OCI-LY1 (cell line): ENCODE results near the gene SFTA2.

Source experiments
- H2AFZ ChIP-seq: fragments of 200-600 bp; sonication (generic), shearing (Covaris generic); 2 replicates; pipeline ENCODE4 v1.6.0; 2014; ENCODE audit warnings: antibody characterized with exemption, mild to moderate bottlenecking, low read length
- H3F3A ChIP-seq: fragments of 200-600 bp; sonication (generic), shearing (Covaris generic); 2 replicates; pipeline ENCODE4 v1.6.0; 2014; ENCODE audit warnings: mild to moderate bottlenecking, antibody characterized with exemption, low read length, moderate library complexity; ENCODE audit not compliant: insufficient read depth
- H3K27ac ChIP-seq: fragments of 200-600 bp; sonication (generic); 2 replicates; pipeline ENCODE4 v1.5.1; 2014; ENCODE audit warnings: low read length, mixed run types, mild to moderate bottlenecking, low read depth; ENCODE audit not compliant: poor library complexity, severe bottlenecking
- H3K27me3 ChIP-seq: fragments of 200-600 bp; sonication (generic); 2 replicates; pipeline ENCODE4 v1.6.0; 2014; ENCODE audit warnings: antibody characterized with exemption, mild to moderate bottlenecking, low read length, moderate library complexity; ENCODE audit not compliant: insufficient read depth
- H3K36me3 ChIP-seq: fragments of 200-600 bp; sonication (generic); 2 replicates; pipeline ENCODE4 v1.6.1; 2014; ENCODE audit warnings: mild to moderate bottlenecking, antibody characterized with exemption, low read length, moderate library complexity, mixed read lengths; ENCODE audit not compliant: insufficient read depth
- H3K4me1 ChIP-seq: fragments of 200-600 bp; sonication (generic); 2 replicates; pipeline ENCODE4 v1.5.1; 2014; ENCODE audit warnings: mild to moderate bottlenecking, low read length, moderate library complexity; ENCODE audit not compliant: insufficient read depth, severe bottlenecking
- H3K4me2 ChIP-seq: fragments of 200-600 bp; sonication (generic), shearing (Covaris generic); 2 replicates; pipeline ENCODE4 v1.6.1; 2014; ENCODE audit warnings: low read length
- H3K4me3 ChIP-seq: fragments of 200-600 bp; sonication (generic); 2 replicates; pipeline ENCODE4 v1.5.1; 2014; ENCODE audit warnings: low read length, low read depth, mild to moderate bottlenecking, mixed read lengths; ENCODE audit not compliant: poor library complexity, severe bottlenecking
- H3K79me2 ChIP-seq: fragments of 200-600 bp; shearing (Covaris generic); 2 replicates; pipeline ENCODE4 v1.6.1; 2016; ENCODE audit warnings: mixed run types, low read length, mixed read lengths; ENCODE audit not compliant: insufficient read depth
- H3K9ac ChIP-seq: fragments of 200-600 bp; sonication (generic), shearing (Covaris generic); 2 replicates; pipeline ENCODE4 v1.6.1; 2014; ENCODE audit warnings: mild to moderate bottlenecking, low read length, mixed read lengths
- H3K9me2 ChIP-seq: fragments of 200-600 bp; sonication (generic), shearing (Covaris generic); 2 replicates; pipeline ENCODE4 v1.6.1; 2014; ENCODE audit warnings: low read depth, mild to moderate bottlenecking, low read length, mixed read lengths
- H3K9me3 ChIP-seq: fragments of 200-600 bp; shearing (Covaris generic); 2 replicates; pipeline ENCODE4 v1.6.1; 2014; ENCODE audit warnings: low read length, mixed read lengths
- H4K20me1 ChIP-seq: fragments of 200-600 bp; sonication (generic), shearing (Covaris generic); 2 replicates; pipeline ENCODE4 v1.6.0; 2016; ENCODE audit warnings: mild to moderate bottlenecking, low read length; ENCODE audit not compliant: insufficient read depth
- CTCF ChIP-seq: fragments of 200-600 bp; sonication (generic), shearing (Covaris generic); IDR thresholded peaks from 2 replicates; pipeline ENCODE4 v1.5.1; 2017; ENCODE audit warnings: mild to moderate bottlenecking, antibody characterized with exemption, low read length, moderate library complexity, mixed read lengths
- EZH2 ChIP-seq: fragments of 200-600 bp; sonication (generic), shearing (Covaris generic); IDR thresholded peaks from 2 replicates; pipeline ENCODE4 v1.8.0; 2017; ENCODE audit warnings: borderline replicate concordance, mixed run types, mild to moderate bottlenecking, antibody characterized with exemption, low read length, moderate library complexity, mixed read lengths

The SFTA2 gene

GRCh38 chr6:30940361-30940986 lies 8.5 kb upstream of the SFTA2 start, which contains the start of gene MUCL3:
Gene MUCL3, plus strand, starts transcription at chr6:30940973. Its CDS starts 27 bp downstream, at chr6:30941000.
- Histone ChIP-seq H3K4me3 (no peak within 1 kb of the TSS), H3K79me2 (no peaks in the 10 kb centered on the region), H3K36me3 (no peaks in the 10 kb centered on the region), H3K27me3 (0 out of 2 replicates have a peak, but pooled peaks cover 5% of the 10 kb centered on the region), H2AFZ (no peak within 1 kb of the TSS), H3K9ac (no peak within 1 kb of the TSS), H3F3A (no peaks in the 10 kb centered on the region), H3K9me3 (no peaks in the 10 kb centered on the region), H3K4me1 (no peaks in the 10 kb centered on the region), H3K27ac (no peak within 1 kb of the TSS), H4K20me1 (no peaks in the 10 kb centered on the region), H3K9me2 (no peaks in the 10 kb centered on the region), H3K4me2 (no peak within 1 kb of the TSS)
- no peak for TF ChIP-seq CTCF
- no peak for TF ChIP-seq EZH2

- Histone ChIP-seq H3K79me2 (no peaks in the 10 kb centered on the region), H3K27me3 (0 out of 2 replicates have a peak, but pooled peaks cover 5% of the 10 kb centered on the region), H3K4me1 (no peaks in the 10 kb centered on the region), H2AFZ (no peak overlapping the region), H3K36me3 (no peaks in the 10 kb centered on the region), H3K4me2 (no peak overlapping the region), H4K20me1 (no peaks in the 10 kb centered on the region), H3K9me2 (no peaks in the 10 kb centered on the region), H3K9ac (no peak overlapping the region), H3F3A (no peaks in the 10 kb centered on the region), H3K4me3 (no peak overlapping the region), H3K27ac (no peak overlapping the region), H3K9me3 (no peaks in the 10 kb centered on the region)
- no peak for TF ChIP-seq EZH2
- no peak for TF ChIP-seq CTCF
Measured at GRCh38 chr6:30939473-30939872, 7.5 kb upstream of the SFTA2 start.

GRCh38 chr6:30938730-30939129 lies 6.8 kb upstream of the SFTA2 start:
- no peak overlapping the region for H3K27ac ChIP-seq
- H3F3A ChIP-seq: no peaks in the 10 kb centered on the region
- no peak for TF ChIP-seq EZH2
- no peak for TF ChIP-seq CTCF
- no peaks in the 10 kb centered on the region for H3K9me2 ChIP-seq
- 0 out of 2 replicates have a peak, but pooled peaks cover 5% of the 10 kb centered on the region for H3K27me3 ChIP-seq
- no peaks in the 10 kb centered on the region for H3K4me1 ChIP-seq
- H3K9ac ChIP-seq: no peak overlapping the region
- no peak overlapping the region for H2AFZ ChIP-seq
- H3K79me2 ChIP-seq: no peaks in the 10 kb centered on the region
- no peak overlapping the region for H3K4me2 ChIP-seq
- no peaks in the 10 kb centered on the region for H3K9me3 ChIP-seq
- no peak overlapping the region for H3K4me3 ChIP-seq
- no peaks in the 10 kb centered on the region for H4K20me1 ChIP-seq
- no peaks in the 10 kb centered on the region for H3K36me3 ChIP-seq
